Chondrocyte (in vitro differentiated cells): ENCODE measurements around the gene SERPINA1. TPM values are rescaled to one million over a fixed set of nuclear protein-coding genes. Genes with fewer than 3 reads are reported as not detected.

ENCODE experiments used
- DNase-seq: peaks from one replicate; pipeline ENCODE4 v3.0.0; 2021; ENCODE audit warnings: mixed read lengths, low spot score
- H3K27ac Mint-ChIP-seq: one replicate; pipeline ENCODE4 v1.8.0; 2021; ENCODE audit warnings: mild to moderate bottlenecking, moderate library complexity, mixed read lengths; ENCODE audit not compliant: unreplicated experiment
- H3K27me3 Mint-ChIP-seq: 2 replicates; pipeline ENCODE4 v1.8.0; 2021; ENCODE audit warnings: low read depth, mixed read lengths
- H3K36me3 Mint-ChIP-seq: 2 replicates; pipeline ENCODE4 v1.8.0; 2021; ENCODE audit warnings: low read depth, mixed read lengths
- H3K4me1 Mint-ChIP-seq: 2 replicates; pipeline ENCODE4 v1.8.0; 2021; ENCODE audit warnings: low read depth, mild to moderate bottlenecking, mixed read lengths
- H3K4me3 Mint-ChIP-seq: one replicate; pipeline ENCODE4 v1.8.0; 2021; ENCODE audit warnings: mild to moderate bottlenecking, moderate library complexity, mixed read lengths; ENCODE audit not compliant: unreplicated experiment
- H3K9me3 Mint-ChIP-seq: 2 replicates; pipeline ENCODE4 v1.8.0; 2021; ENCODE audit warnings: low read depth, mixed read lengths
- total RNA-seq: library from RNA; stranded (reverse); gene quantifications from 3 replicates; pipeline ENCODE4 v1.2.1, GENCODE V29; 2021
- TF ChIP-seq, protein P1 (sequence below): fragments of 200-600 bp; sonication (generic); IDR thresholded peaks from 2 replicates; pipeline ENCODE4 v1.5.0; 2021; ENCODE audit warnings: antibody characterized with exemption, mild to moderate bottlenecking, moderate library complexity

Gene SERPINA1
- total RNA-seq, 1 donor from 2014 or later: 0.20 TPM

DNA sequence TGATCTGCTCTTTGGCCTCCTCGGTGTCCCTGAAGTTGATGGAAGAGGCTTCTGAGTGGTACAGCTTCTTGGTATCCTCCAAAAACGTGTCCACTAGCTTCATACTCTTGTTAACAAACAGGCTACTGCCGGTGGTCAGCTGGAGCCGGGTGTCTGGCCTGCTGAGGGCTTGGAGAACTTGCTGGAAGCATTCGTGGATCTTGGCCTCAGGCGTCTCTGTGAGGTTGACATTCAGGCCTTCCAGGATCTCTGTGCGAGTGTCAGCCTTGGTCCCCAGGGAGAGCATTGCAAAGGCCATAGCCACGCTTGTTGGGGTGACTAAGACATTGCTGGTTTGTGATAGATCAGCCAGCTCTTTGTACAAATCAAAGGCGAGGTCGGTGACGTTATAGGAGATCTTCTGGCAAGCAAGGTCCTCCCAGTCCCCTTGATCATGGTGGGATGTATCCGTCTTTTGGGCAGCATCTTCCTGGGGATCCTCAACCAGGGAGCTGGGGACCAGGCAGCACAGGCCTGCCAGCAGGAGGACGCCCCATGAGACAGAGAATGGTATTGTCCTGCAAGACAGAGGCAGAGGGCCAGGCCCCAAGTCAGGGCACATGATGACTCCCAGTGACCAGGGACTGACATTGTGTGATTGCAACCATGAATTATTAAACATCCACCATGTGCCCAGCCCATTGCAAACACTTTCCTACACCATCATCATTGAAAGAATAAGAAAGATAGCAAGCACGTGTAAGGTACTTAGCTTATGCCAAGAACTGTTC, 22.1 kb downstream of the SERPINA1 start, which contains the start of gene SERPINA2:
TSS of gene SERPINA2 (minus strand) at position 553 of the 770 bp plus-strand sequence.
- Mint-ChIP-seq H3K4me1 (no peaks in the 10 kb centered on the region), H3K4me3 (no peak within 1 kb of the TSS), H3K9me3 (no peaks in the 10 kb centered on the region), H3K36me3 (no peaks in the 10 kb centered on the region), H3K27ac (no peak within 1 kb of the TSS), H3K27me3 (peaks cover 15% of the 10 kb centered on the region)
- DNase-seq: no peak
- TF ChIP-seq, protein P1, sequence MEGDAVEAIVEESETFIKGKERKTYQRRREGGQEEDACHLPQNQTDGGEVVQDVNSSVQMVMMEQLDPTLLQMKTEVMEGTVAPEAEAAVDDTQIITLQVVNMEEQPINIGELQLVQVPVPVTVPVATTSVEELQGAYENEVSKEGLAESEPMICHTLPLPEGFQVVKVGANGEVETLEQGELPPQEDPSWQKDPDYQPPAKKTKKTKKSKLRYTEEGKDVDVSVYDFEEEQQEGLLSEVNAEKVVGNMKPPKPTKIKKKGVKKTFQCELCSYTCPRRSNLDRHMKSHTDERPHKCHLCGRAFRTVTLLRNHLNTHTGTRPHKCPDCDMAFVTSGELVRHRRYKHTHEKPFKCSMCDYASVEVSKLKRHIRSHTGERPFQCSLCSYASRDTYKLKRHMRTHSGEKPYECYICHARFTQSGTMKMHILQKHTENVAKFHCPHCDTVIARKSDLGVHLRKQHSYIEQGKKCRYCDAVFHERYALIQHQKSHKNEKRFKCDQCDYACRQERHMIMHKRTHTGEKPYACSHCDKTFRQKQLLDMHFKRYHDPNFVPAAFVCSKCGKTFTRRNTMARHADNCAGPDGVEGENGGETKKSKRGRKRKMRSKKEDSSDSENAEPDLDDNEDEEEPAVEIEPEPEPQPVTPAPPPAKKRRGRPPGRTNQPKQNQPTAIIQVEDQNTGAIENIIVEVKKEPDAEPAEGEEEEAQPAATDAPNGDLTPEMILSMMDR: no peak

DNA sequence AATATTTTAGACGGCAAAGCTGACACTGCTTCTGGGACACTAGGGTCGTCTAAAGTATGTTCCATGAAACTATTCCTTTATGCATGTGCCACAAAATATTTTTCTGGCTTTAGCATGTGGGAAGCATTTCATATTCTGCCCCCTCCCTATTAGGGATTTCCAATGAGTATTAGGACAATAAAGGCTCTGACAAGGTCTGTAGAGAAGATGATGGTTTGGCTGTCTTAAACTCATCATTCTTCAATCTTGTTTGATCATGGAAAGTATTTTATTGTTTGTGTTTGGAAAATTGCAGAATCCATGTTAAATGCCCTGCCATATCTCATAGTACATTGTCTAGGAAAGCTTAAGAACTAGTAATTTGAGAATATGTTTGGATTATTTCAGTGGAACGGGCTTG, 22.8 kb downstream of the SERPINA1 start:
- no peaks in the 10 kb centered on the region for H3K9me3 Mint-ChIP-seq

DNA sequence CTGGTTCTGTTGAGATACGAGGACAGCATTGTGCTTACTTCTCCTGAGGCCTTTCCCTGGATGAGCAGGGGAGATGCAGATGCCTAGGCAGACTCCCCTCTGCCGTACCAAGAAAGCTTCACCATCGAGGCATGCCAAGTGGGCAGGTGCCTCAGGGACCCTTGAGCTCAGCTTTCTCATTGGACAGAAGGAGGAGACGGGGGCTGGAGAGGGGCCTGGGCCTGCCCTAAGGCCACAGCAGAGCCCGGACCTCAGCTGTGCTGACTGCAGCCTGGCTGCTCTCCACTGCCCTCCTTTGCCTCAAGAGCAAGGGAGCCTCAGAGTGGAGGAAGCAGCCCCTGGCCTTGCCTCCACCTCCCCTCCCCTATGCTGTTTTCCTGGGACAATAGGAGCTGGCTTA, 23.4 kb downstream of the SERPINA1 start:
- Mint-ChIP-seq H3K4me3 (no peak overlapping the region), H3K27ac (no peak overlapping the region), H3K36me3 (no peaks in the 10 kb centered on the region), H3K27me3 (peaks cover 16% of the 10 kb centered on the region), H3K9me3 (no peaks in the 10 kb centered on the region), H3K4me1 (no peaks in the 10 kb centered on the region)
- no peak for DNase-seq
- TF ChIP-seq, protein P1: no peak

More for the DNA sequence above, 22.8 kb downstream of the SERPINA1 start:
- TF ChIP-seq, protein P1: no peak
- H3K27ac Mint-ChIP-seq: no peak overlapping the region
- no peak overlapping the region for H3K4me3 Mint-ChIP-seq
- no peaks in the 10 kb centered on the region for H3K36me3 Mint-ChIP-seq
- DNase-seq: no peak
- H3K4me1 Mint-ChIP-seq: no peaks in the 10 kb centered on the region
- peaks cover 13% of the 10 kb centered on the region for H3K27me3 Mint-ChIP-seq

DNA sequence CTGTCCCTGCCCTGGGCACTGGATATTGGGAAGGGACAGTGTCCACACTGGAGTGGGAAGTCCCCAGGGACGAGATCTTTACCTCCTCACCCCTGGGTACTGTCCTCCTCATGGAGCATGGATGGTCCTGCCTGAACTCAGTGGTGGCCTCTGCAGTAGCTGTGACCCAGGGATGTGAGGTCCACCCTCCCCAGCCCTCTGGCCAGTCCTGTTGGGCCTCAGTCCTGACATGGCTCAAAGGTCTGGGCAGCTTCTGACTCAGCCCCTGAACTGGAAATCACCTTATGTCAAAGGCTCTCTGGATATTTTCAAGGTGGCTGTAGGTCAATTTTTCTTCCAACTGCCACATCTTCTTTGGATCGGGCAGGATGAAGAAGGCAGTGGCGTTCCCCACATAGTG, 24.4 kb downstream of the SERPINA1 start:
- Mint-ChIP-seq H3K36me3 (no peaks in the 10 kb centered on the region), H3K27ac (no peak overlapping the region), H3K9me3 (no peaks in the 10 kb centered on the region), H3K27me3 (peaks cover 21% of the 10 kb centered on the region), H3K4me3 (no peak overlapping the region), H3K4me1 (no peaks in the 10 kb centered on the region)
- TF ChIP-seq, protein P1: no peak
- no peak for DNase-seq

DNA sequence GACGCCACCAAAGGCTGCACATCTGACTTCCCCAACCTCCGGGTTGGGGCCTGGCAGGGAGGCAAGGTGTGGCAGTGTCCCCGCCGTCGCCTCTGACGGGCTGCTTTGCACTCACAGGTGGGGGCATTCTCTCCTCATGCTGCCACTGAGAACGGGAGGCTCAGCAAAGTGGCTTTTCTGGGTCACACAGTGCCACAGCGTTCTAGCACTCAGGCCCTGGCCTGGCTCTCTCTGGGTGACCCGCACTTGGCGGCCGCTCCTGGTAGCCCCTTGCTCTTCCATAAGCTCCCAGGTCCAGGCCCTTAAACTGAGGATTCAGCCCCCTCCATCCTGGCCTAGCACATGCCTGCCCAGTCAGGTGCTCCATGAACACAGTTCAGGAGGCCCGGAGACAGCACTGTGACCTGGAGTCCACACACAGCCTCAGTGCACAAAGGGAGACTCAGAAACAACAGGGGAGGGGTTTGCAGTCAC, 25.2 kb downstream of the SERPINA1 start:
- TF ChIP-seq, protein P1: no peak
- no peaks in the 10 kb centered on the region for H3K9me3 Mint-ChIP-seq
- no peaks in the 10 kb centered on the region for H3K36me3 Mint-ChIP-seq
- H3K27ac Mint-ChIP-seq: no peak overlapping the region
- H3K4me1 Mint-ChIP-seq: no peaks in the 10 kb centered on the region
- H3K4me3 Mint-ChIP-seq: no peak overlapping the region
- H3K27me3 Mint-ChIP-seq: peaks cover 26% of the 10 kb centered on the region
- DNase-seq: no peak
